ENCODE data around the gene FAM43A.

The FAM43A gene

GRCh38 chr3:194691481-194692283 is 6.0 kb downstream of the FAM43A start:
- H3K4me3 ChIP-seq (ENCODE audit: low read length) = no peak overlapping the region
- no peak for DNase-seq (ENCODE audit: low read depth, low spot score)

DNA sequence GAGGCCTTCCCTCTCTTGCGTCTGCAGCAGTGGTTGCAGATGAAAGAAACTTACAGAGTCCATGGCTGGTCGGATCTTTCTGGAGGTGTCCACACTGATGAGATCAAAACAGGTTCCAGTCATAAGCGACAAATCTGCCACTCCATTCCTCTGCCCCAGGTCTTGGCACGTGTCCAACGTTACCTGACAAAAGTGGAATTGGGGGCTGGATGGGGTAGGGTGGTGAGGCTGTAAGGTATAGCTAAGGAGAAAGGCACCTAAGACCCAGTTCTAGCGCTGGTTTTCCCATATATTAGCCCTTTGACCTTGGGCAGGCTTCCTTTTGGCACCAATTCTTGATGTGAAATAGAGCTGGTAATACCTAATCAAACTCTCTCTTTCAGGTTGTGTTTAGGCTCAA is 11.0 kb downstream of the FAM43A start:
- no peak overlapping the region for H3K4me3 ChIP-seq (ENCODE audit: low read length)
- DNase-seq (ENCODE audit: low read depth, low spot score) = no peak

DNA sequence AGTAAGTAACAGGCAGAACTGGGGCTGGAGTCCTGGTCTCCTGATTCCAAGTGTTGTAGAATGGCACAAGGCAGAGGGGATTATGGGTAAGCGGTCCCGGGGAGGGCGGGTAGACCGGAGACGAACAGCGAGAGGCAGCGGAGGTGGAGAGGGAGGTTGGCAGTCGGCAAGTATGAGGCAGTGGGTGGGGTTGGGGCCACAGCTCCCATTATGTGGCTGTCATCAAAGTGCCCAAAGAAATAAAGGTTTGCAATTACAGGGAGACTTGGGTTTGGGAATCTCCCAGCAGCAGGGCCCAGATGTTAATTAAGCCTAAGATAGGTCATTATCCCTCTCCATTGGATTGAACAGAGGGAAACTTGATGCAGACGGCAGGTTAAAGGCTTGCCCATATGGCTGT is 16.9 kb downstream of the FAM43A start:
- DNase-seq (ENCODE audit: low read depth, low spot score) = no peak
- no peak overlapping the region for H3K4me3 ChIP-seq (ENCODE audit: low read length)

- no peak overlapping the region for H3K4me3 ChIP-seq (ENCODE audit: low read length)
- DNase-seq (ENCODE audit: low read depth, low spot score) = no peak
Observed at GRCh38 chr3:194705227-194705626, 19.5 kb downstream of the FAM43A start.

DNA sequence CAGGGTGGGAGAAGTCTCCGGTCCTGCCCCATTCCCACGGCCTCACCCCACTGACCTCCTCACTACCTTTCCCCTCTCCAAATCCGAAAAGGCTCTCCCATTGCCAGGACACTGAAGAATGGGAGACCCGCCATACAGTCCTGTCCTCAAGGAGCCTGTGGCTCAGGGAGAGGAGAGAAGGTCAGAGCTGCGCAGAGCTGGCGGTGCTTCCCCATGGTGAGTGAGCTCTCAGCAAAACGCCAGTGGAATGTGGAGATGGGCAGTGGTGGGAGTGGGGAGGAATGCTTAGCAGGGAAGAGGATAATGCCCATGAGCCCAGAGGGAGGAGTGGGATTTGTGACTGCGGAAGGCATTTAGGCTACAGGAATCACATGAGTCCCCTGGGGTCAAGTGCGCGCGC is 20.1 kb downstream of the FAM43A start:
- H3K4me3 ChIP-seq (ENCODE audit: low read length) = no peak overlapping the region
- no peak for DNase-seq (ENCODE audit: low read depth, low spot score)

DNA sequence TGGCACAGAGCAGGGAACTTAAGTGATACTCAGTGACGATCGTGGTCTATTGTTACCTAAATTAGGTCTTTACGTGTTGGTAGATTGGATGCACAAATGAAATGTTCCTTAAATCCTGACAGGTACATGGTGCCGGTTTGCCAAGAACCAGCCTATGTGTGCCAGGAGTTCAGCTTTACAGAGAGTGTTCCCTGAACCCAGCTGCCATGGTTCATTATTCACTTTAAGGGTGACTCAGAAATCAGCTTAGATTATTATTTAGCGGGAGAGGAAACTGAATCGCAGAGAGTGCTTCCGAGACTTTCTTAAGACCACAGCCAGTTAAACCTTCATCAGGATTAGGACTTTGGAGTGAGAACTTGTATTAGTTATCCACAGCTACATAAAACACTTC is 21.5 kb downstream of the FAM43A start:
- DNase-seq (ENCODE audit: low read depth, low spot score) = no peak
- no peak overlapping the region for H3K4me3 ChIP-seq (ENCODE audit: low read length)

GRCh38 chr3:194711286-194711685 is 25.6 kb downstream of the FAM43A start:
- no peak overlapping the region for H3K4me3 ChIP-seq (ENCODE audit: low read length)
- DNase-seq (ENCODE audit: low read depth, low spot score) = no peak

GRCh38 chr3:194711913-194712312 is 26.2 kb downstream of the FAM43A start:
- no peak overlapping the region for H3K4me3 ChIP-seq (ENCODE audit: low read length)
- no peak for DNase-seq (ENCODE audit: low read depth, low spot score)

- no peak overlapping the region for H3K4me3 ChIP-seq (ENCODE audit: low read length)
- DNase-seq (ENCODE audit: low read depth, low spot score) = no peak
Observed at GRCh38 chr3:194713299-194714136, 27.8 kb downstream of the FAM43A start.

DNA sequence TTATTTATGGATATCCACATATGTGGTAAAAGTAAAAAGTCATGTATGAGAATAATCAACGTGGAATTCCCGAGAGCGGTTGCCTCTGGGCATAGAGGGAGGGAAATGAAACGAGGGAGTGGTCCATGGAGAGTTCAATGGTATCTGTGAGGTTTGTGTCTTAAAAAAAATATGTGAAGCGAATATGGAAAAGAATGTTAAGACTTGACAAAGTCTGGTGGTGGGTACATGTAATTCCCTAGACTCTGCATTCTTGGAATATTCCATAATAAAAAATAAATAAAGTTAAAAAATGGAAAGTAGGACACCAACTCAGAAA is 28.4 kb downstream of the FAM43A start:
- no peak for DNase-seq (ENCODE audit: low read depth, low spot score)

GRCh38 chr3:194714564-194714963 is 28.9 kb downstream of the FAM43A start:
- no peak for DNase-seq (ENCODE audit: low read depth, low spot score)
- H3K4me3 ChIP-seq (ENCODE audit: low read length) = no peak overlapping the region

More for the DNA sequence above, 28.4 kb downstream of the FAM43A start:
- H3K4me3 ChIP-seq (ENCODE audit: low read length) = no peak overlapping the region

DNA sequence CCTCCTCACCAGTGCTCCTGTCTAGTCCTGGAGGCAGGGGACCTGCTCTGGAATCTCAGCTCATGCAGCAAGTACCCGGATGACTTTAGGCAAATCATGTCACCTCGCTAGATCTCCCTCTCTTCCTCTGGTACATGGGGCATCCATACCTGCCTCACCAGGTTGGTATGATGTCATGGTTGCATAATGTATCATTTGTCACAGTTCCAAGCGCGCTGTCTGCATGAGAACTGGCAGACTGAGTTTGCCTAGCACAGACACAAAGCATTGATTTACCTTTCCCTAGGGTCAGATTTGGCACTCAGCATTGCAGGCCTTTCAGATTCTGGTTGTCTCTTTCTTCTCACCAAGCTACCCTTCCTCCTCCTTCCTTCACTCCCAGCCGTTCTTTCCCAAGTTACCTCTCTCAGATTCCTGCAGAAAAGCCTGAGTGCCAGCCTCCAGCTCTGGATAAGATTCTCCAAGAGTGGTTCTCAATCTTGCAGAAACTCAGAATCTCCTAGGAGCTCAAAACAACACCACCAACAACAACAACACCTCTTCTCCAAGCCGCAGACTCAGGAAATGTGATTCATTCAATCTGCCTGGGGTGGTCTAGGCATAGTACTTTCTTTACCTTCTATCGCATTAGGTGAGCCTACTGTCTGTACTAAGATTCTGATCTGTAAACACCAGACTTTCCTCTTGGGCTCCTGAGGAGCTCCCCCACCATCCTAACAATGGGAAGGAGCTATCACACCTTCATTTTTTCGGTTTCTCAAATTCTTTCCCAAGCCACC is 29.5 kb downstream of the FAM43A start:
- no peak overlapping the region for H3K4me3 ChIP-seq (ENCODE audit: low read length)
- DNase-seq (ENCODE audit: low read depth, low spot score) = no peak

- no peak overlapping the region for H3K4me3 ChIP-seq (ENCODE audit: low read length)
- no peak for DNase-seq (ENCODE audit: low read depth, low spot score)
Observed at GRCh38 chr3:194718079-194718478, 32.4 kb downstream of the FAM43A start.

- DNase-seq (ENCODE audit: low read depth, low spot score) = no peak
- H3K4me3 ChIP-seq (ENCODE audit: low read length) = no peak overlapping the region
Observed at GRCh38 chr3:194720048-194720447, 34.4 kb downstream of the FAM43A start.

GRCh38 chr3:194723846-194724618 is 38.3 kb downstream of the FAM43A start:
- no peak for DNase-seq (ENCODE audit: low read depth, low spot score)

GRCh38 chr3:194725346-194725745 is 39.7 kb downstream of the FAM43A start:
- H3K4me3 ChIP-seq (ENCODE audit: low read length) = no peak overlapping the region
- DNase-seq (ENCODE audit: low read depth, low spot score) = no peak

More at GRCh38 chr3:194723846-194724618, 38.3 kb downstream of the FAM43A start:
- H3K4me3 ChIP-seq (ENCODE audit: low read length) = no peak overlapping the region

DNA sequence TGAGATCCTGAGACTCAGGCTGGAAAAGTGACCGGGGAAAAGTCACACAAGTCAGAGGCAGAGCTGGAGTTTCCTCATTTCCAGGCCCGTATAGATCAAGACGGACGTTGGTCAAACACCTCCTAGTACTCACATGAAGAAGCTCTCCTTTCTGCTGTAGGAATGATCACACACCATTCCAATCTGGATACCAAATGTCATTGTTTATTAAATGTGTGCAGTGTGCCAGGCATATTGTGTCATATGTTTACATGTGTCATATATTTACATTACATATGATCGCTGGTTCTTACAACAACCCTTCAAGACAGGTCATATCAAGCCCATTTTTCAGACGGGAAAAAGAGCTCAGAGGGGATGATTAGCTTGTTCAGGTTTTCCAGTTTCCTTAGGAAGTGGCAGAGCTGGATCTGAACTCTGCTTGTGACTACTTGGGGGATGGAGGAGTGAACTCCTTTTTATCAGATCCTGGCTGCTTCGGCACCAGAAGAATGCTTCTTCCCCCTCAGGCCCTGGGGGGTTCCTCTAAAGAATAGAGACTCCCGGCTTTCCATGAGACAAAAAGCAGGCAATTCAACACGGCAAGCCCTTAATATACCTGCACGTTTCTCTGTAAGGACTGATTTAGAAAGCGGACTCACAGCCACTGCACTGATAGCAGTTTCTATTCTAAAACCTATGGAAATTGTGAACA is 41.9 kb downstream of the FAM43A start:
- H3K4me3 ChIP-seq (ENCODE audit: low read length) = no peak overlapping the region
- DNase-seq (ENCODE audit: low read depth, low spot score) = no peak

GRCh38 chr3:194728986-194729385 is 43.3 kb downstream of the FAM43A start:
- no peak overlapping the region for H3K4me3 ChIP-seq (ENCODE audit: low read length)

DNA sequence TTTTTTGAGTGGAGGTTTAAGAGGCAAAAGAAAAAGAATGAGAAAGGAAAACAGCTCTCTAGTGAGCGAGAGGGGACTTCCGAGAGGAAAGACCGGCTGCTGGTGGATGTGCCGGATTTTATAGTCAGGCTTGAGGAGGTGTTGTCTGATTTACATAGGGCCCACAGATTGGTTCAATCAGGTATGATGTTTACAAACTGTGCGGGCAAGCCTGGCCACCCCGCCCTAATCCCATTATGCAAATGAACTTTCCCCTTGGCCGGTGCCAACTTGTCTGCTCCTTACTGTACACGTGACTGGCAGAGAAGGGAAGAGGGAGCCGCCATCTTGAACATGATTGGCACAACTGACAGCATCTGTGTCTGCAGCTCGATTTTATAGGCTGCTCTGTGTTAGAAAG is 44.7 kb downstream of the FAM43A start:
- H3K4me3 ChIP-seq (ENCODE audit: low read length) = no peak overlapping the region
- no peak for DNase-seq (ENCODE audit: low read depth, low spot score)

More at GRCh38 chr3:194728986-194729385, 43.3 kb downstream of the FAM43A start:
- DNase-seq (ENCODE audit: low read depth, low spot score) = no peak

All from Jurkat, Clone E6-1 (cell line).